Measurements from ENCODE around the gene SLC22A15.
"Not testable (repeated sequence)": the region's sequence is repeated elsewhere in the genome, so short reads cannot be mapped to it uniquely, and the experiment has no call there.

The SLC22A15 gene

GRCh38 chr1:115958866-115959265 is 17.4 kb upstream of the SLC22A15 start:
- TF ChIP-seq TSHZ2 (CRISPR knock-in tag; IDR thresholded peaks at IDR 0.05) = no peak
- TF ChIP-seq GLIS3 (CRISPR knock-in tag; IDR thresholded peaks at IDR 0.05) = no peak
- TF ChIP-seq TCF4 (CRISPR knock-in tag; IDR thresholded peaks at IDR 0.05; ENCODE audit: borderline replicate concordance) = no peak
- no peak for TF ChIP-seq PATZ1 (CRISPR knock-in tag; IDR thresholded peaks at IDR 0.05; ENCODE audit: borderline replicate concordance)
- TF ChIP-seq PPARA (CRISPR knock-in tag; IDR thresholded peaks at IDR 0.05; ENCODE audit: borderline replicate concordance) = no peak
- TF ChIP-seq CSDC2 (CRISPR knock-in tag; IDR thresholded peaks at IDR 0.05) = no peak
- no peak for TF ChIP-seq ZFP3 (CRISPR knock-in tag; IDR thresholded peaks at IDR 0.05)
- TF ChIP-seq ARNTL (CRISPR knock-in tag; IDR thresholded peaks at IDR 0.05; ENCODE audit: borderline replicate concordance, low read depth) = no peak
- TF ChIP-seq RARB (CRISPR knock-in tag; IDR thresholded peaks at IDR 0.05) = no peak
- no peak for TF ChIP-seq POU6F1 (CRISPR knock-in tag; IDR thresholded peaks at IDR 0.05; ENCODE audit: borderline replicate concordance, low read depth)
- no peak for TF ChIP-seq ESRRG (CRISPR knock-in tag; IDR thresholded peaks at IDR 0.05)
- no peak for TF ChIP-seq CREB5 (CRISPR knock-in tag; IDR thresholded peaks at IDR 0.05; ENCODE audit: low read depth)
- no peak for ATAC-seq

- no peak for ATAC-seq
- TF ChIP-seq TCF4 (CRISPR knock-in tag; IDR thresholded peaks at IDR 0.05; ENCODE audit: borderline replicate concordance) (no peak), GLIS3 (CRISPR knock-in tag; IDR thresholded peaks at IDR 0.05) (no peak), CSDC2 (CRISPR knock-in tag; IDR thresholded peaks at IDR 0.05) (no peak), ZNF8 (CRISPR knock-in tag; IDR thresholded peaks at IDR 0.05) (no peak), ESRRG (CRISPR knock-in tag; IDR thresholded peaks at IDR 0.05) (no peak), ZFP30 (CRISPR knock-in tag; IDR thresholded peaks at IDR 0.05) (no peak), ISL1 (CRISPR knock-in tag; IDR thresholded peaks at IDR 0.05) (no peak), ZNF70 (CRISPR knock-in tag; IDR thresholded peaks at IDR 0.05) (no peak), RARB (CRISPR knock-in tag; IDR thresholded peaks at IDR 0.05) (no peak)
Measured at GRCh38 chr1:115969509-115969908, 6.8 kb upstream of the SLC22A15 start.

GRCh38 chr1:115971778-115972177 is 4.5 kb upstream of the SLC22A15 start:
- not testable (repeated sequence) for ATAC-seq

- no peak for ATAC-seq
- no peak for TF ChIP-seq BACH2 (CRISPR knock-in tag; IDR thresholded peaks at IDR 0.05; ENCODE audit: borderline replicate concordance)
Measured at GRCh38 chr1:115973154-115973553, 3.2 kb upstream of the SLC22A15 start.

- no peak; the same call in 2 of the 3 replicates for ATAC-seq
- TF ChIP-seq ARNTL (CRISPR knock-in tag; IDR thresholded peaks at IDR 0.05; ENCODE audit: borderline replicate concordance, low read depth) = no peak
- no peak for TF ChIP-seq CSRNP3 (CRISPR knock-in tag; IDR thresholded peaks at IDR 0.05)
- TF ChIP-seq ZNF70 (CRISPR knock-in tag; IDR thresholded peaks at IDR 0.05) = no peak
- no peak for TF ChIP-seq ZNF8 (CRISPR knock-in tag; IDR thresholded peaks at IDR 0.05)
- TF ChIP-seq ISL1 (CRISPR knock-in tag; IDR thresholded peaks at IDR 0.05) = no peak
- TF ChIP-seq TOX (CRISPR knock-in tag; IDR thresholded peaks at IDR 0.05; ENCODE audit: borderline replicate concordance) = no peak
- no peak for TF ChIP-seq ZFP3 (CRISPR knock-in tag; IDR thresholded peaks at IDR 0.05)
- no peak for TF ChIP-seq SNAI2 (CRISPR knock-in tag; IDR thresholded peaks at IDR 0.05)
- TF ChIP-seq TCF4 (CRISPR knock-in tag; IDR thresholded peaks at IDR 0.05; ENCODE audit: borderline replicate concordance) = no peak
- no peak for TF ChIP-seq ESRRG (CRISPR knock-in tag; IDR thresholded peaks at IDR 0.05)
- TF ChIP-seq CREB5 (CRISPR knock-in tag; IDR thresholded peaks at IDR 0.05; ENCODE audit: low read depth) = no peak
- no peak for TF ChIP-seq BACH2 (CRISPR knock-in tag; IDR thresholded peaks at IDR 0.05; ENCODE audit: borderline replicate concordance)
- TF ChIP-seq RARB (CRISPR knock-in tag; IDR thresholded peaks at IDR 0.05) = no peak
- no peak for TF ChIP-seq ZFP30 (CRISPR knock-in tag; IDR thresholded peaks at IDR 0.05)
- TF ChIP-seq ZNF565 (CRISPR knock-in tag; conservative IDR thresholded peaks at IDR 0.05; ENCODE audit: low read depth) = no peak
- no peak for TF ChIP-seq PATZ1 (CRISPR knock-in tag; IDR thresholded peaks at IDR 0.05; ENCODE audit: borderline replicate concordance)
Measured at GRCh38 chr1:115975569-115976061, 698 bp upstream of the SLC22A15 start.
